ACHN (cell line): Measurements from ENCODE around the gene OR6K3.
"Not testable (repeated sequence)": the region's sequence is repeated elsewhere in the genome, so short reads cannot be mapped to it uniquely, and the experiment has no call there.

Experiments used
- DNase-seq: peaks from one replicate; pipeline ENCODE4 v3.0.0-alpha.2; 2015
- in situ Hi-C: cut with HindIII; loops from 2 replicates; pipeline ENCODE4 v1.10.0; 2017; ENCODE audit warnings: low sequenced_read_pairs, low pct_ligation_motif_present, low pct_unique_long_range_greater_than_20kb

The OR6K3 gene

DNA sequence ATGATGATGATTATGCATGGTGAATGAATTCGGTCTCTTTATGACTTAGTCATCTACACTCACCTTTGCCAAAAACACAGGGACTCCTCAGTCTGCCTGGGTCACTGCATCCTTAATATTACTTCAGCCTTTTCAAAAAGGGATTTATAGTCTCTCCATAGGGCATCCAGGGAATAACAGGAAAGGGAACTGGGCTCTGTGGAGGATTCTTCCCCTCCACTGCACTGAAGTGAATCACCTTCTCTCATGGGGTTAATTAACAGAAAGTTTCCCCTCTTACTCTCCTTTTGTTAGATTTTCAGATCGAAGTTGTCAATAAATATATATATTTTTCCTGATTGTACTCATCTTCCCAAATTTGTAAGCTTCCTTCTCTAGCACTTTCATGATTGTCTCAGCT lies at the start of gene OR6K3:
TSS of gene OR6K3 (minus strand) at position 101 of the 400 bp plus-strand sequence. CDS start 2,605 bp downstream, outside the sequence.
- no peak for DNase-seq

DNA sequence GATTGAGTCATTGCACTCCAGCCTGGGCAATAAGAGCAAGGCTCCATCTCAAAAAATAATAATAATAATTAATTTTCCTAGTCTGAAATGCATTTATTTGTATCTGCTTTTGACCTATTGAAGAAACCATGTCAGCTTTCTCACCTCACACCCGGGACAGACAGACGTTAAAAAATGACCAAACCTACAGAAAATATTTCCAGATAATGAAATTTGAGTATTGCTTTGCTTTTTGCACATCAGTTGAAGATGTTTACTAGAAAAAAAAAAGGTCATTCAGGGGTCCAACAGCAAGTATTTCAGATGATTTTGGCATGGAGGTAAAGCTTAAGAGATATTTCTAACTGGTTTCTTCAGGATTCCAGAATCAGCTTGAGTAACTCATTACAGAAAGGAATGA lies 33.9 kb upstream of the OR6K3 start, which contains the start of gene OR6K6:
TSS of gene OR6K6 (plus strand) at position 301 of the 400 bp plus-strand sequence. CDS start 168 bp downstream, outside the sequence.
- in situ Hi-C loops, result no loop called here

More for the DNA sequence above, at the start of gene OR6K3:
- in situ Hi-C loops, result no loop called here

GRCh38 chr1:158752155-158752712 lies 31.7 kb upstream of the OR6K3 start:
- in situ Hi-C loops, result no loop called here

More for the DNA sequence above, 33.9 kb upstream of the OR6K3 start, which contains the start of gene OR6K6:
- no peak for DNase-seq

DNA sequence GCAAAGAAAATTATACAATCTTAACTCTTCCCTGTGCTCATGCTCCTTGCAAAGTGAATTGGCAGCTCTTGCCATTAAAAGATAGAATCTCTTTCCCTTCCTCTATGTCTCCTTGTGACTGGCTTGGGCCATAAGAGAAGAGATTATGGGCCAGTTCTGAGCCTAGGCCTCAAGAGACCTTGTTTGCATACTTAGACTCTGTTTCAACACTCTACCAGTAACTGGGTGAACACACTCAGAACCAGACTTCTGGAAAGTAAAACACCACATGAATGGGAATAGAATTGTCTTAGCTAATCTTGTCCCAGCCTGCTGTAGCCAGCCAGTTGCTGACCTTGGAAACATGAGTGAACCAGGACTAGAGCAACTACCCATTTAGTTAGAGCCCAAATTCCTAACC lies 15.3 kb upstream of the OR6K3 start:
- no peak for DNase-seq
- in situ Hi-C loops, result no loop called here

More at GRCh38 chr1:158752155-158752712, 31.7 kb upstream of the OR6K3 start:
- DNase-seq, result no peak

GRCh38 chr1:158732524-158732923 lies 12.0 kb upstream of the OR6K3 start:
- no peak for DNase-seq
- in situ Hi-C loops, result no loop called here

GRCh38 chr1:158731707-158732106 lies 11.2 kb upstream of the OR6K3 start:
- in situ Hi-C loops, result no loop called here

GRCh38 chr1:158730453-158730852 lies 9.9 kb upstream of the OR6K3 start:
- no peak for DNase-seq
- in situ Hi-C loops, result no loop called here

More at GRCh38 chr1:158731707-158732106, 11.2 kb upstream of the OR6K3 start:
- DNase-seq, result no peak

GRCh38 chr1:158728510-158729225 lies 8.1 kb upstream of the OR6K3 start:
- no peak for DNase-seq
- in situ Hi-C loops, result no loop called here

DNA sequence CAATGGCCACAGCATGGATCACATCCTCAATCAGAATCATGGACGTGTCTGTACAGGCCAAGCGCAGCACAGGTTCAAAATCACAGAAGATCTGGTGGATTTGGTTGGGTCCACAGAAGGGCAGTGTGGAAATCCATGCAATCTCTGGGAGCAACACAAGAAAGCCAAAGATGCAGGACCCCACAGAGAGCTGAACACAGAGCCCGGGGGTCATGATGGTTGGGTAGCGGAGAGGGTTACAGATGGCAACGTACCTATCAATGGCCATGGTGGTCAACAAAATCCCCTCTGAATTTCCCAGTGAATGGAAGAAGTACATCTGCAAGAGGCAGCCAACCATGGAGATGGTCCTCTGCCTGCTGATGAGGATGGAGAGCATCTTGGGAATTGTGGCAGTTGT lies 3.9 kb upstream of the OR6K3 start:
- DNase-seq, result no peak
- in situ Hi-C loops, result no loop called here

GRCh38 chr1:158719664-158720063 lies 856 bp downstream of the OR6K3 start:
- no peak for DNase-seq
- in situ Hi-C loops, result no loop called here

- in situ Hi-C loops, result no loop called here
- DNase-seq, result no peak
Observed at GRCh38 chr1:158717344-158717743, 3.2 kb downstream of the OR6K3 start.

- in situ Hi-C loops, result no loop called here
- DNase-seq, result no peak
Observed at GRCh38 chr1:158716335-158716734, 4.2 kb downstream of the OR6K3 start.

DNA sequence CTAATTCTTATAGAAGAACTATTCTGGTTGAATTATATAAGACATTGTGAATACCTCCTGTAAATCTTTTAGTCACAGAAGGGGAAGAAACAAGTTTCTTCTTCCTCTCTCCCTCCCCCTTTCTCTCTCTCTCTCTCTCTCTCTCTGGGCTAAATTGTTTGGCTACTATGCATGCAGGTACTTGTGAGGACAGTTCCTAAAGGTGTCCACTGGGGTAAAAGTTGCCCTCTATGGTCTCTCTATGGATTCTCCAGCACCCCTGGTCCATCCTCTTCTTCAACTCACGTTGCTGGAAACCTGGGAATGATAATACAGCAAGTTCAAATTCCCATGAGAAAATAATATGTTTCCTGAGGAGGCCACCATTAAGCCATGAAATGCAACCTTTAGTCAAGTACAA lies 5.8 kb downstream of the OR6K3 start:
- no peak for DNase-seq
- in situ Hi-C loops, result no loop called here

DNA sequence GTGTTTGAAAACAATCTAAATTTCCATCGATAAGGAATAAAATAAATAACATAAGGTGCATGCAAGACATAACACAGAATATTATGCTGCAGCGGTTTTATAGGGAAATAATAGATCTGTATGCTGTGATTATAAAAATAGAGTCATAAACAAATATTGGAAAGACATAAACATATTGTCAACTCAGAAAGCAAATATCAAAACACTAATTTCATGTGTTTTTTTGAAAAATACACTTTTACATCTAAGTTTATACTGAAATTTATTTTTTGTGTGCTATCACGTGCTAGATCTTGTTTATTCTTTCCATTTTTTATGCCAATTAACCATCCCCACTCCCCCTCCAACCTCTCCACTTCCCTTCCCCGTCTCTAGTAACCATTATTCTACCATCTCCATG lies 9.4 kb downstream of the OR6K3 start:
- no peak for DNase-seq
- in situ Hi-C loops, result no loop called here

DNA sequence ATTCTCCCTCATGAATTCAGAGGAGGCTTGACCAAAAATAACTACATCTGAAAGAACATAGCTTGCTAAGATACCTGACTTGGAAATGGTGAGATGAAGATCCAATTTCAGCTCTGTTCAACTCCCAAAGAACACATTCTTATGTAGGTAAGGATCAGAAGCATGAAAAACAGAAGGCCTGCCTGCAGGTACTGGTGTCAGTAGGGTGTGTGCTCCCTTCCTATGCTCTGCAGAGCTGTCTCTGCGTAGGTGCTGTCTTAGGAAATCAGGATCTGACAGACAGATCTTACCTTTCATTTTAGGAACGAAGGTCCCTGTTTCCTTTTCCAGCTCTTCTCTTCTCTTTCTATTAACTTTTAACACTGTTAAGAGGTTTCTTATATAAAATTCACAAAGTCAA lies 14.4 kb downstream of the OR6K3 start:
- in situ Hi-C loops, result no loop called here
- DNase-seq, result no peak

- in situ Hi-C loops, result no loop called here
- no peak for DNase-seq
Observed at GRCh38 chr1:158700552-158700951, 20.0 kb downstream of the OR6K3 start, which contains the start of gene OR6K2. Gene OR6K2 (minus strand): TSS chr1:158700652. CDS start chr1:158700652, 0 bp downstream.

DNA sequence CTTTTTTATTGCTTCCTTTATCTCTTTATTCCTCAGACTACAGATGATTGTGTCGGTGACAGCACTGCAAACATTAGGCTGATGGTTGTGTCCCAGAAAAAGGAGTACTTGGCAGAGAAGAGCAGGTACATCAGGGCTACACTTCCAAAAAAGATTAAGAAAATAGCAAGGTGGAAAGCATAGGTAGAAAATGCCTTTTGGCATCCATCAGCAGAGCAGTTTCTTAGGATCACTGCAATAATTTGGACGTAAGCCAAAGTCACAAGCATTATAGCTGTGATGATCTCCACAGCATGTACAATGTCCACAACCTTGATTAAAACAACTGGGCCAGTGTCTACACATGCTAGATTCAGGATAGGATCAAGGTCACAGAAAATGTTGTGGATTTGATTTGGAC lies 25.9 kb downstream of the OR6K3 start:
- in situ Hi-C loops, result no loop called here
- no peak for DNase-seq

GRCh38 chr1:158692356-158692755 lies 28.2 kb downstream of the OR6K3 start:
- in situ Hi-C loops, result no loop called here

DNA sequence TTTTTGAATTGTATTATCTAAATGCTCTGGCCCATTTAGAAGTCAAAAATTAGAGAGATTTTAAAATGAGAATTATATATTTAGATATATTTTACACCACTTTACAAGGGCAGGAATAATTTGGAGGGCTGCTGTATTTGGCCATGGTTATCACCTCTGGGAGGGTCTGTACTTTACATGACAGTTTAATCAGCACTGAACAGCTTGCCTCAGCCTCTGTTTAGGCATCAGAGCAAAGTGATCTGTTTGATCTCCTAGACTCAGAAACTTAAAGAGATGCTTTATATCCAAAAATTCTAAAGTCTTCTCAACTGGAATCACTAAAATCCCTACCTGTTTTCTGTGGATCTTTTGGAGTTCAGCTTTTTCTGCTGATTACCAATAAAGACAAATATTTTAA lies 28.6 kb downstream of the OR6K3 start:
- DNase-seq, result no peak
- in situ Hi-C loops, result no loop called here

More at GRCh38 chr1:158692356-158692755, 28.2 kb downstream of the OR6K3 start:
- no peak for DNase-seq

DNA sequence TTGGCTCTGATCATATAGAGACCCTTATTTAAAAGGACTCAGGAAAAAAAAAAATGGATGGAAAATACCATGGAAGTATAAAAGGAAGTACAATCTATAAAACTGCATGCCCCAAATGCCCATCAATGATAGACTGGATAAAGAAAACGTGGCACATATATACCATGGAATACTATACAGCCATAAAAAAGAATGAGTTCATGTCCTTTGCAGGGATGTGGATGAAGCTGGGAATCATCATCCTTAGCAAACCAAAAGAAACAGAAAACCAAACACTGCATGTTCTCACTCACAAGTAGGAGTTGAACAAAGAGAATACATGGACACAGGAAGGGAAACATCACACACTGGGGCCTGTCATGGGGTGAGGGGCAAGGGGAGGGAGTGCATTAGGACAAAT lies 29.4 kb downstream of the OR6K3 start:
- DNase-seq, in situ Hi-C loops: not testable (repeated sequence)
